HG03045 (cell line): ENCODE results near the gene TOB2.
A peak's percentile ranks its signal among the peaks of the same experiment; 100 is the strongest.
"Not testable (repeated sequence)": the region's sequence is repeated elsewhere in the genome, so short reads cannot be mapped to it uniquely, and the experiment has no call there.

Experiments
- ATAC-seq: cut with Tn5 transposase; IDR thresholded peaks from one replicate; pipeline ENCODE4 v1.9.1; 2021; ENCODE audit warnings: mild to moderate bottlenecking, moderate library complexity; ENCODE audit not compliant: unreplicated experiment

TOB2 gene

GRCh38 chr22:41431656-41432055 lies 14.9 kb downstream of the TOB2 start:
- no peak for ATAC-seq

GRCh38 chr22:41429951-41430332 lies 16.7 kb downstream of the TOB2 start:
- no peak for ATAC-seq

- ATAC-seq: no peak
Measured at GRCh38 chr22:41429232-41429950, 17.2 kb downstream of the TOB2 start.

- ATAC-seq: no peak
Measured at GRCh38 chr22:41425660-41426365, 20.8 kb downstream of the TOB2 start.

GRCh38 chr22:41418717-41419116 lies 27.9 kb downstream of the TOB2 start:
- no peak for ATAC-seq

- no peak for ATAC-seq
Measured at GRCh38 chr22:41417622-41418390, 28.8 kb downstream of the TOB2 start.

- ATAC-seq: no peak
Measured at GRCh38 chr22:41415554-41415953, 31.0 kb downstream of the TOB2 start.

- ATAC-seq: no peak
Measured at GRCh38 chr22:41411021-41411851, 35.4 kb downstream of the TOB2 start.

GRCh38 chr22:41410311-41410751 lies 36.3 kb downstream of the TOB2 start:
- no peak for ATAC-seq

- ATAC-seq: no peak
Measured at GRCh38 chr22:41408665-41409064, 37.9 kb downstream of the TOB2 start.

- ATAC-seq: no peak
Measured at GRCh38 chr22:41407433-41407832, 39.2 kb downstream of the TOB2 start.

GRCh38 chr22:41406410-41406809 lies 40.2 kb downstream of the TOB2 start:
- ATAC-seq: no peak

- no peak for ATAC-seq
Measured at GRCh38 chr22:41405588-41405987, 41.0 kb downstream of the TOB2 start.

GRCh38 chr22:41403532-41404318 lies 42.9 kb downstream of the TOB2 start:
- ATAC-seq: peak; percentile 68

GRCh38 chr22:41402851-41403250 lies 43.8 kb downstream of the TOB2 start:
- ATAC-seq: not testable (repeated sequence)

- ATAC-seq: no peak
Measured at GRCh38 chr22:41401781-41402648, 44.6 kb downstream of the TOB2 start.

GRCh38 chr22:41398921-41399320 lies 47.7 kb downstream of the TOB2 start:
- no peak for ATAC-seq

- no peak for ATAC-seq
Measured at GRCh38 chr22:41397143-41397811, 49.3 kb downstream of the TOB2 start.
